ENCODE measurements around the gene CABLES1. TPM values are rescaled to one million over a fixed set of nuclear protein-coding genes. Genes with fewer than 3 reads are reported as not detected.

CABLES1 gene
- total RNA-seq, 2 experiments from 2014 or later, result 1.2 to 1.4 TPM

GRCh38 chr18:23173912-23174311, 38.6 kb downstream of the CABLES1 start:
- Mint-ChIP-seq H3K4me3 (no peak overlapping the region), H3K36me3 (no peaks in the 10 kb centered on the region), H3K4me1 (no peaks in the 10 kb centered on the region), H3K9me3 (no peaks in the 10 kb centered on the region), H3K27ac (no peak overlapping the region), H3K27me3 (no peaks in the 10 kb centered on the region)
- POLR2A ChIA-PET, result no interaction called here
- ATAC-seq (ENCODE audit: low read depth) (no peak), DNase-seq (no peak)

- ATAC-seq (ENCODE audit: low read depth) (no peak), DNase-seq (no peak)
- Mint-ChIP-seq H3K27me3 (no peaks in the 10 kb centered on the region), H3K27ac (no peak overlapping the region), H3K9me3 (no peaks in the 10 kb centered on the region), H3K4me1 (peaks cover 5% of the 10 kb centered on the region), H3K4me3 (no peak overlapping the region), H3K36me3 (no peaks in the 10 kb centered on the region)
- POLR2A ChIA-PET, result no interaction called here
These were observed 41.6 kb downstream of the CABLES1 start for GRCh38 chr18:23176701-23177432.

GRCh38 chr18:23177433-23178072, 42.3 kb downstream of the CABLES1 start:
- no peaks in the 10 kb centered on the region for H3K27me3 Mint-ChIP-seq
- ATAC-seq (ENCODE audit: low read depth) (no peak), DNase-seq (no peak)
- no peaks in the 10 kb centered on the region for H3K9me3 Mint-ChIP-seq
- H3K36me3 Mint-ChIP-seq, result no peaks in the 10 kb centered on the region
- POLR2A ChIA-PET, result no interaction called here
- peaks cover 5% of the 10 kb centered on the region for H3K4me1 Mint-ChIP-seq
- no peak overlapping the region for H3K4me3 Mint-ChIP-seq
- H3K27ac Mint-ChIP-seq, result no peak overlapping the region

GRCh38 chr18:23178201-23178600, 42.9 kb downstream of the CABLES1 start:
- DNase-seq, result no peak
- no peak overlapping the region for H3K27ac Mint-ChIP-seq
- peaks cover 5% of the 10 kb centered on the region for H3K4me1 Mint-ChIP-seq
- no peaks in the 10 kb centered on the region for H3K27me3 Mint-ChIP-seq
- H3K4me3 Mint-ChIP-seq, result no peak overlapping the region
- POLR2A ChIA-PET, result interaction anchor here (0.9 kb wide), 1 partner anchor 14 kb away, joined by 3 read pairs; no protein-coding TSS in a partner anchor
- H3K9me3 Mint-ChIP-seq, result no peaks in the 10 kb centered on the region
- no peak for ATAC-seq (ENCODE audit: low read depth)
- no peaks in the 10 kb centered on the region for H3K36me3 Mint-ChIP-seq

- Mint-ChIP-seq H3K4me1 (peaks cover 5% of the 10 kb centered on the region), H3K4me3 (no peak overlapping the region), H3K27ac (no peak overlapping the region), H3K27me3 (no peaks in the 10 kb centered on the region), H3K36me3 (no peaks in the 10 kb centered on the region), H3K9me3 (no peaks in the 10 kb centered on the region)
- POLR2A ChIA-PET, result interaction anchor here (0.9 kb wide), 1 partner anchor 13 kb away, joined by 3 read pairs; no protein-coding TSS in a partner anchor
- DNase-seq (no peak), ATAC-seq (ENCODE audit: low read depth) (no peak)
These were observed 43.4 kb downstream of the CABLES1 start for GRCh38 chr18:23178661-23179081.

GRCh38 chr18:23179416-23179815, 44.1 kb downstream of the CABLES1 start:
- ATAC-seq (ENCODE audit: low read depth), result no peak
- Mint-ChIP-seq H3K27ac (no peak overlapping the region), H3K4me3 (no peak overlapping the region), H3K27me3 (no peaks in the 10 kb centered on the region), H3K36me3 (no peaks in the 10 kb centered on the region), H3K9me3 (no peaks in the 10 kb centered on the region), H3K4me1 (peaks cover 5% of the 10 kb centered on the region)
- no peak for DNase-seq
- POLR2A ChIA-PET, result no interaction called here

- no peak overlapping the region for H3K4me3 Mint-ChIP-seq
- no peaks in the 10 kb centered on the region for H3K9me3 Mint-ChIP-seq
- POLR2A ChIA-PET, result no interaction called here
- ATAC-seq (ENCODE audit: low read depth) (no peak), DNase-seq (no peak)
- no peaks in the 10 kb centered on the region for H3K36me3 Mint-ChIP-seq
- no peak overlapping the region for H3K27ac Mint-ChIP-seq
- peaks cover 5% of the 10 kb centered on the region for H3K4me1 Mint-ChIP-seq
- no peaks in the 10 kb centered on the region for H3K27me3 Mint-ChIP-seq
These were observed 46.3 kb downstream of the CABLES1 start for GRCh38 chr18:23181547-23181946.

GRCh38 chr18:23182606-23183005, 47.3 kb downstream of the CABLES1 start:
- no peaks in the 10 kb centered on the region for H3K36me3 Mint-ChIP-seq
- POLR2A ChIA-PET, result no interaction called here
- ATAC-seq (ENCODE audit: low read depth) (no peak), DNase-seq (no peak)
- peaks cover 5% of the 10 kb centered on the region for H3K4me1 Mint-ChIP-seq
- H3K27me3 Mint-ChIP-seq, result no peaks in the 10 kb centered on the region
- H3K4me3 Mint-ChIP-seq, result no peak overlapping the region
- H3K9me3 Mint-ChIP-seq, result no peaks in the 10 kb centered on the region
- H3K27ac Mint-ChIP-seq, result no peak overlapping the region

- Mint-ChIP-seq H3K4me3 (no peak overlapping the region), H3K9me3 (no peaks in the 10 kb centered on the region), H3K27ac (no peak overlapping the region), H3K36me3 (no peaks in the 10 kb centered on the region), H3K27me3 (no peaks in the 10 kb centered on the region), H3K4me1 (peaks cover 5% of the 10 kb centered on the region)
- DNase-seq (no peak), ATAC-seq (ENCODE audit: low read depth) (no peak)
- POLR2A ChIA-PET, result no interaction called here
These were observed 48.3 kb downstream of the CABLES1 start for GRCh38 chr18:23183411-23184150.

GRCh38 chr18:23186781-23187180, 51.5 kb downstream of the CABLES1 start:
- no peaks in the 10 kb centered on the region for H3K27me3 Mint-ChIP-seq
- POLR2A ChIA-PET, result no interaction called here

GRCh38 chr18:23188068-23188760, 52.9 kb downstream of the CABLES1 start:
- no peak for DNase-seq
- Mint-ChIP-seq H3K9me3 (no peaks in the 10 kb centered on the region), H3K36me3 (no peaks in the 10 kb centered on the region), H3K4me3 (no peak overlapping the region), H3K27ac (no peak overlapping the region), H3K4me1 (peaks cover 10% of the 10 kb centered on the region), H3K27me3 (no peaks in the 10 kb centered on the region)
- no peak for ATAC-seq (ENCODE audit: low read depth)
- POLR2A ChIA-PET, result no interaction called here

More at GRCh38 chr18:23186781-23187180, 51.5 kb downstream of the CABLES1 start:
- ATAC-seq (ENCODE audit: low read depth) (no peak), DNase-seq (no peak)
- Mint-ChIP-seq H3K27ac (no peak overlapping the region), H3K4me3 (no peak overlapping the region), H3K4me1 (peaks cover 1% of the 10 kb centered on the region), H3K9me3 (no peaks in the 10 kb centered on the region), H3K36me3 (no peaks in the 10 kb centered on the region)

GRCh38 chr18:23189099-23189498, 53.8 kb downstream of the CABLES1 start:
- no peak overlapping the region for H3K4me3 Mint-ChIP-seq
- peaks cover 10% of the 10 kb centered on the region for H3K4me1 Mint-ChIP-seq
- ATAC-seq (ENCODE audit: low read depth), result no peak
- no peak overlapping the region for H3K27ac Mint-ChIP-seq
- no peaks in the 10 kb centered on the region for H3K9me3 Mint-ChIP-seq
- H3K27me3 Mint-ChIP-seq, result no peaks in the 10 kb centered on the region
- POLR2A ChIA-PET, result no interaction called here
- no peak for DNase-seq
- H3K36me3 Mint-ChIP-seq, result no peaks in the 10 kb centered on the region

Measured in activated naive CD8-positive, alpha-beta T cell treated with anti-CD3 and anti-CD28 coated beads, Interleukin-2, amount 10 ng/mL, durations not matched to agents 7 days and 5 days (primary cell).